NCI-H2107 treated with DMSO at 0.1 percent for 48 hours (cell line): ENCODE data around the gene TSPAN3.

Experiments used
- DNase-seq: peaks from one replicate; lab custom pipeline; 2025; ENCODE audit not compliant: unreplicated experiment; lab: John Stamatoyannopoulos, UW

TSPAN3 gene

GRCh38 chr15:76991741-76992645, 78.9 kb downstream of the TSPAN3 start:
- no peak for DNase-seq
